IMR-90 (cell line): ENCODE data around the gene NUDT8. TPM values are rescaled to one million over a fixed set of nuclear protein-coding genes. Genes with fewer than 3 reads are reported as not detected.

Experiments
- ATAC-seq: fragments of 200-7000 bp; cut with Tn5 transposase; 2 replicates; pipeline ENCODE4 v1.9.1; 2020; ENCODE audit warnings: low read depth, mild to moderate bottlenecking, moderate library complexity
- BruUV-seq: library from RNA; stranded (reverse); fragments of 400-500 nt; replicated peaks from 2 replicates; lab custom pipeline; 2021; lab: Mats Ljungman, UMichigan
- CTCF ChIA-PET: fragments of 300-600 bp; formaldehyde crosslinking; extraction: SDS; loops from one replicate; lab custom pipeline; 2021; ENCODE audit warnings: antibody characterized with exemption; lab: Yijun Ruan, JAX
- POLR2A ChIA-PET: fragments of 300-600 bp; sonication (Branson Sonifier 250); formaldehyde crosslinking; loops from one replicate; lab custom pipeline; 2022; ENCODE audit warnings: antibody characterized with exemption; ENCODE audit not compliant: unreplicated experiment; lab: Charles Lee
- DNase-seq: peaks from one replicate; pipeline ENCODE4 v3.0.0; 2013
- H2AFZ ChIP-seq: replicated peaks from 2 replicates; pipeline ENCODE3; 2013; ENCODE audit warnings: low read length, mild to moderate bottlenecking; ENCODE audit not compliant: poor library complexity
- H2AK5ac ChIP-seq: 2 replicates; pipeline ENCODE4 v1.6.1; 2013; ENCODE audit warnings: low read depth, low read length, inconsistent platforms
- H2AK9ac ChIP-seq: replicated peaks from 2 replicates; pipeline ENCODE3; 2013; ENCODE audit warnings: mild to moderate bottlenecking, low read depth, low read length, moderate library complexity; ENCODE audit not compliant: poor library complexity
- H2BK120ac ChIP-seq: 2 replicates; pipeline ENCODE4 v1.6.1; 2013; ENCODE audit warnings: low read depth, low read length, inconsistent platforms
- H2BK15ac ChIP-seq: 3 replicates; pipeline ENCODE4 v1.6.1; 2013; ENCODE audit warnings: low read depth, low read length, inconsistent platforms
- H2BK20ac ChIP-seq: 2 replicates; pipeline ENCODE4 v1.6.1; 2013; ENCODE audit warnings: low read depth, mild to moderate bottlenecking, inconsistent platforms, low read length, moderate library complexity
- H2BK5ac ChIP-seq: 2 replicates; pipeline ENCODE4 v1.6.1; 2013; ENCODE audit warnings: mild to moderate bottlenecking, low read depth, low read length, inconsistent platforms; ENCODE audit not compliant: poor library complexity, severe bottlenecking
- H3K14ac ChIP-seq: replicated peaks from 2 replicates; pipeline ENCODE4 v1.6.1; 2013; ENCODE audit warnings: low read depth, low read length, inconsistent platforms
- H3K18ac ChIP-seq: 2 replicates; pipeline ENCODE4 v1.6.1; 2013; ENCODE audit warnings: low read depth, low read length, control low read depth
- H3K23ac ChIP-seq: 2 replicates; pipeline ENCODE4 v1.6.1; 2013; ENCODE audit warnings: low read depth, low read length, inconsistent platforms
- H3K27ac ChIP-seq: 2 replicates; pipeline ENCODE4 v1.5.1; 2013; ENCODE audit warnings: mild to moderate bottlenecking, control low read depth, low read length; ENCODE audit not compliant: insufficient read depth
- H3K27me3 ChIP-seq: 2 replicates; pipeline ENCODE4 v1.6.1; 2013; ENCODE audit warnings: low read length; ENCODE audit not compliant: control insufficient read depth, insufficient read depth
- H3K36me3 ChIP-seq: 2 replicates; pipeline ENCODE4 v1.6.1; 2013; ENCODE audit warnings: low read length, mixed read lengths; ENCODE audit not compliant: control insufficient read depth, insufficient read depth
- H3K4ac ChIP-seq: 2 replicates; pipeline ENCODE4 v1.6.1; 2013; ENCODE audit warnings: low read depth, low read length, inconsistent platforms
- H3K4me1 ChIP-seq: 2 replicates; pipeline ENCODE4 v1.6.1; 2013; ENCODE audit warnings: low read length, mixed read lengths; ENCODE audit not compliant: control insufficient read depth, insufficient read depth
- H3K4me2 ChIP-seq: 2 replicates; pipeline ENCODE4 v1.6.1; 2013; ENCODE audit warnings: low read depth, mild to moderate bottlenecking, control low read depth, low read length, moderate library complexity
- H3K4me3 ChIP-seq: 2 replicates; pipeline ENCODE4 v1.5.1; 2013; ENCODE audit warnings: low read depth, mild to moderate bottlenecking, control low read depth, low read length, moderate library complexity; ENCODE audit not compliant: insufficient read depth
- H3K56ac ChIP-seq: 2 replicates; pipeline ENCODE4 v1.6.1; 2013; ENCODE audit warnings: low read length, inconsistent platforms; ENCODE audit not compliant: insufficient read depth; ENCODE audit errors: extremely low read depth
- H3K79me1 ChIP-seq, 2 experiments: 2 replicates each; pipeline ENCODE4 v1.6.1; 2013; ENCODE audit warnings: low read length in 2 of 2, inconsistent platforms in 1 of 2, low read depth in 1 of 2
- H3K9ac ChIP-seq: 2 replicates; pipeline ENCODE4 v1.6.1; 2013; ENCODE audit warnings: low read depth, low read length, control low read depth
- H3K9me1 ChIP-seq: 2 replicates; pipeline ENCODE4 v1.6.1; 2013; ENCODE audit warnings: low read length, inconsistent platforms; ENCODE audit not compliant: insufficient read depth
- H3K9me3 ChIP-seq: 2 replicates; pipeline ENCODE4 v1.6.1; 2013; ENCODE audit warnings: low read length; ENCODE audit not compliant: control insufficient read depth, insufficient read depth
- H4K20me1 ChIP-seq: 2 replicates; pipeline ENCODE4 v1.6.1; 2013; ENCODE audit warnings: low read length, inconsistent platforms; ENCODE audit not compliant: insufficient read depth
- H4K5ac ChIP-seq: 2 replicates; pipeline ENCODE4 v1.6.1; 2013; ENCODE audit warnings: mild to moderate bottlenecking, low read depth, low read length, control low read depth
- H4K8ac ChIP-seq, 2 experiments: 2 replicates each; pipeline ENCODE4 v1.6.1; 2013; ENCODE audit warnings: low read depth in 2 of 2, low read length in 2 of 2, control low read depth in 1 of 2, inconsistent platforms in 1 of 2
- H4K91ac ChIP-seq: 2 replicates; pipeline ENCODE4 v1.6.1; 2013; ENCODE audit warnings: low read depth, low read length, inconsistent platforms; ENCODE audit not compliant: insufficient read depth
- CEBPB ChIP-seq: IDR thresholded peaks from 2 replicates; pipeline ENCODE4 v1.6.1; 2012; ENCODE audit warnings: low read depth, low read length, improper control_type of control experiment
- CHD1 ChIP-seq: IDR thresholded peaks from 2 replicates; pipeline ENCODE4 v1.6.1; 2012; ENCODE audit warnings: low read depth, low read length, improper control_type of control experiment
- ELK1 ChIP-seq: fragments of 150-350 bp; IDR thresholded peaks from 2 replicates; pipeline ENCODE4 v1.6.1; 2016; ENCODE audit warnings: low read depth, mild to moderate bottlenecking, low read length, moderate library complexity, borderline replicate concordance
- FOS ChIP-seq: fragments of 150-350 bp; IDR thresholded peaks from 2 replicates; pipeline ENCODE4 v1.6.1; 2016; ENCODE audit warnings: low read depth, low read length
- MAFK ChIP-seq: IDR thresholded peaks from 2 replicates; pipeline ENCODE4 v1.6.1; 2012; ENCODE audit warnings: low read depth, low read length, improper control_type of control experiment
- MAZ ChIP-seq: IDR thresholded peaks from 2 replicates; pipeline ENCODE4 v1.6.1; 2012; ENCODE audit warnings: low read depth, mild to moderate bottlenecking, low read length, improper control_type of control experiment, moderate library complexity, borderline replicate concordance
- NFE2L2 ChIP-seq: fragments of 150-350 bp; IDR thresholded peaks from 2 replicates; pipeline ENCODE4 v1.6.1; 2016; ENCODE audit warnings: low read depth, mild to moderate bottlenecking, low read length
- POLR2A ChIP-seq: IDR thresholded peaks from 2 replicates; pipeline ENCODE4 v1.6.1; 2012; ENCODE audit warnings: mild to moderate bottlenecking, low read depth, low read length
- RAD21 ChIP-seq: IDR thresholded peaks from 2 replicates; pipeline ENCODE4 v1.6.1; 2012; ENCODE audit warnings: low read length, improper control_type of control experiment
- RFX5 ChIP-seq: IDR thresholded peaks from 2 replicates; pipeline ENCODE4 v1.8.0; 2012; ENCODE audit warnings: low read depth, mild to moderate bottlenecking, low read length, moderate library complexity
- SMC3 ChIP-seq: fragments of 150-350 bp; IDR thresholded peaks from 2 replicates; pipeline ENCODE4 v1.6.1; 2016; ENCODE audit warnings: low read depth, mild to moderate bottlenecking, antibody characterized with exemption, low read length, moderate library complexity
- WGBS, 2 experiments: methylation state at CpG; one replicate each; pipeline versions ENCODE4 v1.1.5 to v1.1.7; 2013; ENCODE audit warnings: missing lambda C conversion rate in 2 of 2; ENCODE audit not compliant: insufficient read length in 1 of 2; ENCODE audit errors: extremely low coverage in 2 of 2; 5-methylcytosine and 5-hydroxymethylcytosine counted together
- dilution Hi-C: fragments of 300-500 bp; cut with HindIII; formaldehyde crosslinking; loops from one replicate; pipeline ENCODE4 v1.14.3; 2018; ENCODE audit warnings: low sequenced_read_pairs; ENCODE audit not compliant: unreplicated experiment
- in situ Hi-C: fragments of 300-500 bp; cut with MboI; formaldehyde crosslinking; loops from 3 replicates; pipeline ENCODE4 v1.14.3; 2019; ENCODE audit warnings: low sequenced_read_pairs, inconsistent platforms, mixed read lengths
- intact Hi-C: fragments of 100-400 bp; cut with micrococcal nuclease; formaldehyde crosslinking; loops from 2 replicates; pipeline ENCODE4 v1.10.0; 2022
- polyA plus RNA-seq, 3 experiments: library from polyadenylated mRNA; depleted of rRNA; stranded (reverse); fragments of >200 nt; gene quantifications; 2 replicates each; pipeline ENCODE4 v1.2.3, GENCODE V29; 2012; ENCODE audit warnings: low replicate concordance in 1 of 3
- total RNA-seq: library from RNA; depleted of rRNA; stranded (reverse); fragments of >200 nt; gene quantifications from 2 replicates; pipeline ENCODE4 v1.2.3, GENCODE V29; 2012
- TF ChIP-seq, protein P1 (sequence below): fragments of 150-350 bp; IDR thresholded peaks from 2 replicates; pipeline ENCODE4 v1.6.1; 2017; ENCODE audit warnings: mild to moderate bottlenecking, antibody characterized with exemption, low read length, low read depth

NUDT8 gene
- total and polyA plus RNA-seq, 2 of the 4 experiments (the other 2 are of a cell fraction) = 1.4 to 2.5 TPM

GRCh38 chr11:67668192-67668551 lies 38.4 kb upstream of the NUDT8 start:
- H3K14ac ChIP-seq = no peak overlapping the region
- H3K4me1 ChIP-seq = no peaks in the 10 kb centered on the region
- TF ChIP-seq, protein P1, sequence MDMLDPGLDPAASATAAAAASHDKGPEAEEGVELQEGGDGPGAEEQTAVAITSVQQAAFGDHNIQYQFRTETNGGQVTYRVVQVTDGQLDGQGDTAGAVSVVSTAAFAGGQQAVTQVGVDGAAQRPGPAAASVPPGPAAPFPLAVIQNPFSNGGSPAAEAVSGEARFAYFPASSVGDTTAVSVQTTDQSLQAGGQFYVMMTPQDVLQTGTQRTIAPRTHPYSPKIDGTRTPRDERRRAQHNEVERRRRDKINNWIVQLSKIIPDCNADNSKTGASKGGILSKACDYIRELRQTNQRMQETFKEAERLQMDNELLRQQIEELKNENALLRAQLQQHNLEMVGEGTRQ = no peak
- TF ChIP-seq SMC3 (no peak), FOS (no peak), NFE2L2 (no peak), CEBPB (no peak), ELK1 (no peak), MAZ (no peak), RAD21 (no peak), RFX5 (no peak), CHD1 (no peak), POLR2A (no peak), MAFK (no peak)
- H3K79me1 ChIP-seq = no peaks in the 10 kb centered on the region
- no peak overlapping the region for H2AFZ ChIP-seq
- CTCF ChIA-PET = no interaction called here
- intact Hi-C loops (no loop called here), dilution Hi-C loops (no loop called here), in situ Hi-C loops (no loop called here)
- no peaks in the 10 kb centered on the region for H3K9me1 ChIP-seq
- no peak overlapping the region for H4K91ac ChIP-seq
- no peaks in the 10 kb centered on the region for H3K36me3 ChIP-seq
- no peak overlapping the region for H2BK120ac ChIP-seq
- H3K9me3 ChIP-seq = no peaks in the 10 kb centered on the region
- no peak overlapping the region for H3K18ac ChIP-seq
- DNase-seq = no peak
- no peak overlapping the region for H3K56ac ChIP-seq
- no peak overlapping the region for H3K23ac ChIP-seq
- no peak overlapping the region for H3K27ac ChIP-seq
- POLR2A ChIA-PET = no interaction called here
- H4K8ac ChIP-seq = no peak overlapping the region
- H4K20me1 ChIP-seq = no peaks in the 10 kb centered on the region
- no peaks in the 10 kb centered on the region; the same call in none of the 2 replicates for H3K27me3 ChIP-seq
- H4K5ac ChIP-seq = no peak overlapping the region
- H3K4me2 ChIP-seq = no peak overlapping the region
- H2AK5ac ChIP-seq = no peak overlapping the region
- no peak overlapping the region for H2BK5ac ChIP-seq
- H2BK15ac ChIP-seq = no peak overlapping the region
- no peak overlapping the region for H3K4ac ChIP-seq
- 42% methylated on average over 2 of the region's 5 CpGs; no CpG with 5 or more reads in 1 of the 2 experiments for WGBS, 2 experiments
- no peak overlapping the region for H2BK20ac ChIP-seq
- no peak for ATAC-seq
- no peak overlapping the region for H3K4me3 ChIP-seq
- BruUV-seq = no TSS peak
- H2AK9ac ChIP-seq = no peak overlapping the region
- no peak overlapping the region for H3K9ac ChIP-seq
